ENCODE measurements around the gene SUSD4.

Gene SUSD4

GRCh38 chr1:223211323-223211985 is 152.5 kb downstream of the SUSD4 start:
- DNase-seq (ENCODE audit: low spot score): no peak

DNA sequence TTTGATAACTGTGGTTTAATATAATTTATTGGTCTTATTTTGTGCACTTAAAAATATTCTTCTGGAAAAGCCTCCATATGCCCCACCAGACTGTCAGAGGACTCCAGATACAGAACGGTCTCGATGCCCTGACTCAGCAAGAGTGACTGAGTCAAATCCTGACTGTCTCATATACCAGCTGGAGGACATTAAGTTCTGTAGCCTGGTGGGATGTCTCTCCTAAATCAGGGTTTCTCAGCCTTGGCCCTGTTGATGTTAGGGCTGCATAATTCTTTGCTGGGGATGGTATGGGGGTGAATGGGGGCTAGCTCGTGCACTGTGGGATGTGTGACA is 153.2 kb downstream of the SUSD4 start:
- no peak for DNase-seq (ENCODE audit: low spot score)

GRCh38 chr1:223209992-223210787 is 153.8 kb downstream of the SUSD4 start:
- DNase-seq (ENCODE audit: low spot score): no peak

GRCh38 chr1:223209293-223209898 is 154.6 kb downstream of the SUSD4 start:
- no peak for DNase-seq (ENCODE audit: low spot score)

DNA sequence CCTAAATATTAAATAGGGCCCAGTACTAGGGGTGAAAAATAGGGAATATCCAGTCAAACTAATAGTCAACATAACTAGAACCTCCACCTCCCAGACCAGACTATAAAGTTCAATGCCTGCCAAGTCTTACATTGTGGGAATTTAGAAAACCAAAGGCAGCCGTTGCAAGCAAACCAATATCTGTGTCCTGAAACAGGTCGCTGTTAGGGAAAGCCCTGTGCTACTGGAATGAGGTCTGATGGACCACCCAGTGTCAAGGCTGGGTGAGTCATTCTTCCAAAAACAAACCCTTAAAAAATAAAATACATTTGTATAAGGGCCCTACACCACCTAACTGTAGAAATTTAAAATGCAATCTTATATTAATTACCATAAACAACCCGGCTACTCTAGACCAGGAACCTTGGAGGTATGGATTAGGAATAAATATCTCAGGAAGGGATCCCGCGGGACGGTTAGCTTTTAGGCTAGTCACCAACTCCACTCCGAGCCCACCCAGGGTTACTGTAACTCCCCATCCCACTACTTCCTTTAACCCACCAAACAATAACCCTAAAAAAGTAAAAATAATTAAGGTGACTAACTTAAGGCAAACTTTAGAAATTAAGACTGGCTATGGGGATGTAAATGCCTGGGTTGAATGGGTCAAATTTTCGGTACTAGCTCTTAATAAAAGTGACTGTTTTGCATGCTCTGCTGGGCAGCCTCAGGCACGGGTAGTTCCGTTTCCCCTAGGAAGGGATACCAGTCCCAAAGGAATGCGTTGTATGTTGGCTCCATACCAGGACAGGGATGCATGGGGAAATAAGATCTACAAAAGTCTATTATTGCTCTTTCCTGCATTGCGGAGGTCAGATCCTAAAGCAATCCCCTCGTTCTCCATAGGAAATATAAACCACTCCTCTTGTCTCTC is 155.6 kb downstream of the SUSD4 start:
- no peak for DNase-seq (ENCODE audit: low spot score)

DNA sequence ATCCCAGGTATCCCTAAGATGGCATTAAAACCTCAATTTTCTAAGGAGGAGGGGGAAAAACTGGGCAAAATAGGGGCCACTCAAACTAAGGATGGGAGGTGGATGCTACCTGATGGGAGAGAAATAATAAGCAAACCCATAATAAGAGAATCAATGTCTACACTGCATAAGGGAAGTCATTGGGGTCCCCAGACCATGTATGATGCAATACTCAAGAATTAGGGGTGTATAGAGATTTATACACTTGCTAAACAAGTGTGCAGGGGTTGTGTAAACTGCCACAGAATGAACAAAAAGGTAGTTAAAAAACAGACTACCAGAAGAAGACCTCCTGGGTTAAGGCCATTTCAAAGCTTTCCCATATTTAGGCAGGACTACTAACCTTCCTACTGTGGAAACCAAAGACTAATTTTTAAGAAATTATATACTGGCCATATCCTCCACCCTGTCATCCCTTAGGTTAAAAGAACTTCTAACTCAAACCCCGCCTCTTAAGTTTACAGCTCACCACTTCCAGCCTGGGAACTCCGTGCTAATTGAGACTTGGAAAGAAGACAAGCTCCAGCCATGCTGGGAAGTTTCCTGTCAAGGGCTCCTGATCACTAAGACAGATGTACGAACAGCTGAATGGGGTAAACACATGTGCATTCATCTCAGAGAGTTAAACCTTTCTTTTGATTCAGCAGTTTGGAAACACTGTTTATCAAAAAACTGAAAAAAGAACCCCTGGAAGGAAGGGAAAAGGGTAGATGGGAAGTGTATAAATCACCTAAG is 156.5 kb downstream of the SUSD4 start:
- no peak for DNase-seq (ENCODE audit: low spot score)

DNA sequence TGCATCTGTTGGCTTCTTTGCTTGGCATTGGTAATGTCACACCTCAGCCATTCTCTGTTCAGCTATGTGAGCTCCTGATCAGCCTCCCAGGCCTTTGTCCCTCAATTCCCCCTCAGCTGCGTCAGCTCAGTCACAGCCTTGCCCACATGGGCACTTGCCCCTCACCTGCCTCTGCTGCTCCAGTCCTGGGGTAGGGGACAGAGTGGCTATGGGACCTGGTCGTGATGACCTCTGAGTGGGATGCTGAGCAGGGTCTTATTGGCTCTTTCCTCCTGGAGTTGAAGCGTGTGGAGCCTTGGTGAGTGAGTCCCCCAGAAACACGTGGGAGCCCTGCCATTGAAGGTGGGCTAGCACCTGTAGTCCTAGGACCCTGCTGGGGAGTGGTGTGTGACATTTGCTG is 159.6 kb downstream of the SUSD4 start:
- DNase-seq (ENCODE audit: low spot score): no peak

GRCh38 chr1:223203694-223204093 is 160.3 kb downstream of the SUSD4 start:
- no peak for DNase-seq (ENCODE audit: low spot score)

- DNase-seq (ENCODE audit: low spot score): no peak
These were observed 161.0 kb downstream of the SUSD4 start for GRCh38 chr1:223203034-223203408.

DNA sequence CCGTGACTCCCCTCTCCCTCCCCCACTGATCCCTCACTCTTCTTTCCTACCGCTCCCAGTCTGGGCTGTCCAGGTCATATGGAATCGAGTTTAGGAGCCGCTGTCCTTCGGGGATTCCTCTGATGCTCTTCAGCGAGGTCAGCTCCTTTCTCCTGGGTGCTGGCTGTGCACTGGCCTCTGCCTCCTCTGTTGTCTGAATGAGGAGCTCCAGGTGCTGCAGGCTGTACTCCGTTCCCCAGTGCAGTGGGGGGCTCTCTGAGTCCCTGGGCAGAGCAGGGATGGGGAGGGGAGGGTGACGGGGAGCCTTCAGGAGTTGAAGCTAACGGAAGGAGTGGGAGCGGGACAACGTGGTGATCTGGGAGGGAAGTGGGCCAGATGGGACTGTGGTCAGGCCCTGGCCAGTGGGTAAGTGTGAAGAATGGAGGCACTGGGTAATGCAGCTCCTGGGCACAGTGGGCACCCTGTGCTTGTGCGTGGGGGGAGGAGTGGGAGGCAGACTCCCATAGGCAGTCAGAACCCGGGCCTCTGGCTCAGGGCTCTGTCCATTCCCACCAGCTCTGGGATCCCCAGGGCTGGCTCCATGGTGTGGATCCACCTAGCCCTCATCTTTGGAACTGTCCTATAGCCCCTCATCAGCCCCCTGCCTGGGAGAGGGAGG is 161.5 kb downstream of the SUSD4 start:
- no peak for DNase-seq (ENCODE audit: low spot score)

DNA sequence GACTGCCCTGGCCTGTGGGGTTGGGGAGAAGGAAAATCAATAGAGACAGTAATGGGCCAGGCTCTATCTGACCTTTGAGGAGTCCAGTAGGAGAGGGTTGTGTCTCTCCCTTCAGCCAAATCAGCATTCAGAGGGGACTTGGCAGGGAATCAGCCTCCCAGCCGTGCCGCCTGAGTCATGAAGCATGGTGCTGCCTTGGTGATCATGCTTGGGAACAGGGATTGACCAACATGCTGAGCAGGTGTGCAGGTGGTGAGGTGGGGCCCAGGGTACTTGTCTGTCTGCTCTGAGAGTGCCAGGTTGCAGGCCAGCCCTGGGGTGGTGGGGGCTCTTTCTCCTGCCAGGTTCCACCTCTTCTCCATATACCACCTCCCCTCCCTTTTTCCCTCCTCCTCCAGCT is 162.0 kb downstream of the SUSD4 start:
- no peak for DNase-seq (ENCODE audit: low spot score)

GRCh38 chr1:223200903-223201302 is 163.1 kb downstream of the SUSD4 start:
- DNase-seq (ENCODE audit: low spot score): no peak

DNA sequence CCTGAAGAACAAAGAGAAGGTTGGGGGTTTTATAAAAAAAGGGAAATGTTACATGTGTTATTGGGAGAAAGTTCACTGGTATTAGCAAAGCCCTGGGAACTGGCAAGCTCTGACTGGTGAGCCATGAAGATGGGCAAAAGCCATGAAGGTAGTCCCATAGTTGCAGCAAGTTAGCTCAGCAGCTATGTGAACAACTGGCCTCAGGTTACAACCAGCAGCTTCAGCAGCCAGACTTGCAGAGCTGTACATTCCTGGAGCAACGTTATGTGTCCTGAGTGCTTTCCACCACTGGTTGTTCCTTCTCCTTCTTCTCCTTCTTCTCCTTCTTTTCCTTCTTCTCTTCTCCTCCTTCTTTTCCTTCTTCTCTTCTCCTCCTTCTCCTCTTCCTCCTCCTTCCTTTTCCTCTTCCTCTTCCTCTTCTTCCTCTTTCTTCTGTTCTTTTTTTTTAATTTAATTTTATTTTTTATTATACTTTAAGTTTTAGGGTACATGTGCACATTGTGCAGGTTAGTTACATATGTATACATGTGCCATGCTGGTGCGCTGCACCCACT is 164.8 kb downstream of the SUSD4 start:
- no peak for DNase-seq (ENCODE audit: low spot score)

GRCh38 chr1:223198628-223198965 is 165.4 kb downstream of the SUSD4 start:
- DNase-seq (ENCODE audit: low spot score): no peak

- DNase-seq (ENCODE audit: low spot score): no peak
These were observed 165.9 kb downstream of the SUSD4 start for GRCh38 chr1:223197923-223198627.

GRCh38 chr1:223189903-223190724 is 173.9 kb downstream of the SUSD4 start:
- DNase-seq (ENCODE audit: low spot score): peak; percentile 67

GRCh38 chr1:223189525-223189902 is 174.5 kb downstream of the SUSD4 start:
- no peak for DNase-seq (ENCODE audit: low spot score)

DNA sequence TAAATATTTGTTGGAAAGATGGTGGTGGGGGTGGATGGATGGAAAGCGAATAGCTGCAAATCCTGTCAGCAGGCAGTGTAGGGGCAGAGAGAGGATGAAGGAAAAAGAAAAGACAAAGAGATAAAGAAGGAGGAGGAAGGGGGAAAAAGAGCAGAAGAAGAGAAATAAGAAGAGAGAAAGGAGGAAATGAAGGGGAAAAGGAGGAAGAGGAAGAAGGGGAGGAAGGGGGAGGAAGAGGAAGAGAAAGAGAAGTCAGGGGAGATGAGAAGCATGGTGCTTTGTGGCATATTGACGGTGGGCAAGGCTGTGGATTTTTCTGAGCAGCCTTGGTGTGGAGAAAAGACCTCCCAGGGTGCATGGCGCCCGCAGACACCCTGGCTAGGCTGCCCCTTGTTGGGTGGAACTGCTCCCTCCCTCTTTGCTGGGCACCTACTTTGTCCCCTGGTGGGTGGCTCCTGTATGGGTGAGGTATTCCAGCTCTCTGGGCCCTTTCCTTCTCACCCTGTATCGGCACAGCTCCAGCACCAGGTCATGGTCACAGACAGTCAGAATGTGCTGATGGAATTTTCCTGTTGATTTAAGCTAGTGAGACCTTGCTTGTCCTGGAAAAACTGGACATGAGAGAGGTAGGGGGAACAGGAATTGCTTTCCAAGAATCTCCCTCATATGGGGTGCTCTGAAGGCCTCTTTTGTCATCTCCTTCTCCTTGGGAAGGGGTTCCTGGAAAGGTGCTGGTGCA is 175.2 kb downstream of the SUSD4 start:
- DNase-seq (ENCODE audit: low spot score): no peak

DNA sequence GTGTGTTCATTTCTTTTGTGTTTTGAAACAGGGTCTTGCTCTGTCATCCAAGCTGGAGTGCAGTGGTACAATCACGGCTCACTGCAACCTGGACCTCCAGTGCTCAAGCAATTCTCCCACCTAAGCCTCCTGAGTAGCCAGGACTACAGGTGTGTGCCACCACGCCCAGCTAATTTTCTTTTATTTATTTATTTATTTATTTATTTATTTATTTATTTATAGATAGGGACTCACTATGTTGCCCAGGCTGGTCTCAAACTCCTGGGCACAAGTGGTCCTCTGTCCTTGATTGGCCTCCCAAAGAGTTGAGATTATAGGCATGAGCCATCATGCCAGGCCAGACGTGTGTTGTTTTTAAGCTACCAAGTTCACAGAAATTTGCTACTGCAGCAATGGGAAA is 177.2 kb downstream of the SUSD4 start:
- DNase-seq (ENCODE audit: low spot score): no peak
